Measurements from ENCODE around the gene FAM241B.
A peak's percentile ranks its signal among the peaks of the same experiment; 100 is the strongest.

Gene FAM241B

DNA sequence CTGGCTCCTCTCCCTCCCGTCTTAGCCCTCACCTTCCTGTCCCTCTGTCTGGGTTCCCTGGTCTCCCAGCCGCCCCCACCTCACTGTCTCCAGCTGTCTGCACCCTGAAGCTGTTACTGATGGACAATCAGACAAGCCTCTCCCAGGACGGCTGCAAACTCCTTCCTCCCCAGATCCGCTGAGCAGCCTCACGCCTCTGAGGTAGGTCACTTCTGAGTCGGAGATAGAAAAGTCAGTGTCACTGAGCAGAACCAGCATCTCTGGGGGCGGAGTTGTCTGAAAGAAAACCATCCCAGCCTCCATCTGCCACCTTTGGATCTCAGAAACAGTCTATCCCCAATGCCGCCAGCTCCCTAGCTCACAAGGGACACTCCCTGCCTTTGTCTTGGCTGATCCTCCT is 27.4 kb downstream of the FAM241B start:
- DNase-seq = no peak
- H3K36me3 Mint-ChIP-seq (ENCODE audit: insufficient read depth) = peaks cover 4% of the 10 kb centered on the region
- peaks cover 0 to 2% of the 10 kb centered on the region in 2 donors for H3K4me1 Mint-ChIP-seq (ENCODE audit: low read depth in 2 of 2)
- peak overlapping the region in 1 of 2 donors; percentile 23 for H3K4me3 Mint-ChIP-seq
- no peak for ATAC-seq (replicated peaks)
- peaks cover 40 to 81% of the 10 kb centered on the region in 2 donors for H3K27me3 Mint-ChIP-seq
- H3K27ac Mint-ChIP-seq = no peak overlapping the region
- no peaks in the 10 kb centered on the region for H3K9me3 Mint-ChIP-seq

DNA sequence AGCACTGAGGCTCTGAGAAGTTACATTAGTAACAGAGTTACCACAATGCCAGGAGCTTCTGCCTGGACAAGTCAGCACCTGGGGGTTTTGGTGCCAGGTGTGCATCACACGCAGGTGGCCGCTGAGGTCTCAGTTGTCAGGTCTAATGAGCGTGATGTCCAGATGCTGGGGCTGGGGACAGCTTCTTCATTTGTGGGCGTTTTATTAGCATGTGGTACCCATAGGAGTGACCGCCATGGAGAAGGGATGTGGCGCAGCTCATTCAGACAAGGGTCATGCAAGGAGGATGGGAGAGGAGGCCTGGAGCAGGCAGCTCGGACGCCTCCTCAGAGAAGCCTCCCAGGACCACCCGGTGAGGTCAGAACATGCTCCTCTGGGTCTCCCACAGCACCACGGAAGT is 27.8 kb downstream of the FAM241B start:
- Mint-ChIP-seq H3K36me3 (ENCODE audit: insufficient read depth) (peaks cover 4% of the 10 kb centered on the region), H3K27me3 (peaks cover 40 to 81% of the 10 kb centered on the region in 2 donors), H3K4me3 (no peak overlapping the region), H3K4me1 (ENCODE audit: low read depth in 2 of 2) (peaks cover 0 to 2% of the 10 kb centered on the region in 2 donors), H3K27ac (no peak overlapping the region), H3K9me3 (no peaks in the 10 kb centered on the region)
- DNase-seq (no peak), ATAC-seq (replicated peaks) (no peak)

DNA sequence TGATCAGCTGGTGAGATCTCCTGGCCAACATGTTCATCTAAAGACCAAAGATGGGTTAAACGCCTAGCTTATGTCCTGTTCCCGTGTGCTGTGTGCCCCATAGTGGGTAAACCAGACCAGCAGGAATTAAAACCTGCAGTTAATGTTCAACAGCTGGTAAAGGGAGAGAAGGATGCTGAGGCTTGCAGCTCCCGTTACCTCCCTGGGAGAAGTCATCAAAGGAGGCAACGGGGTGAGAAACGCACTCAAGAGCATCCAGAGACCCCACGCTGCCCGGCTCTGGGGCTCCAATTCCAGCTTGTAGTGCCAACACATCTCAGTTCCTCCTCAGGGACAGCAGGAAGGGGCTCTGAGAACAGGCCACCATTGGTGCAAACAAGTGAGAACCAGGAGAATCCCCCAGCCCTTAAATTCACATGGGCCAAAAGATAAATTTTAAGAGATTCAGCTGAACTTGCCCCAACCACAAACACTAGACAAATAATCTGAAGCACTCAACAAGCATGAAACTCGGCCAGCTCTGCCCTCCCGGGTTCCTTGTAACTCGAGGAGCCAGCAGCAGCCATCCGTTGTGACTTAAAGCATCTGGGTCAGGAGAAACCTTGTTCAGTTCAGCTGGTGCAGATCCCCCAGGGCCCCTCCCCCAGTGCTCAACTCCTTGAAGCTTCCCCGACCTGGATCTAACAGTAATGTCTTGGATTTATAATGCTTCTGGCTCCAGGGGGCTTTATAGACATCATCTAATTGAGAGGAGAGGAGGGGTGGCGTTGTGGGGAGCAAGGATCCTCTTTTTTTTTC is 29.4 kb downstream of the FAM241B start:
- Mint-ChIP-seq H3K9me3 (no peaks in the 10 kb centered on the region), H3K27ac (no peak overlapping the region), H3K27me3 (peaks cover 40 to 73% of the 10 kb centered on the region in 2 donors), H3K36me3 (ENCODE audit: insufficient read depth) (peaks cover 4% of the 10 kb centered on the region), H3K4me1 (ENCODE audit: low read depth in 2 of 2) (peaks cover 0 to 2% of the 10 kb centered on the region in 2 donors), H3K4me3 (no peak overlapping the region)
- no peak for ATAC-seq (replicated peaks)
- DNase-seq = no peak

GRCh38 chr10:69660296-69660695 is 30.2 kb downstream of the FAM241B start:
- peaks cover 0 to 2% of the 10 kb centered on the region in 2 donors for H3K4me1 Mint-ChIP-seq (ENCODE audit: low read depth in 2 of 2)
- H3K4me3 Mint-ChIP-seq = no peak overlapping the region
- ATAC-seq (replicated peaks) (no peak), DNase-seq (no peak)
- no peaks in the 10 kb centered on the region for H3K9me3 Mint-ChIP-seq
- H3K27ac Mint-ChIP-seq = no peak overlapping the region
- H3K36me3 Mint-ChIP-seq (ENCODE audit: insufficient read depth) = peaks cover 4% of the 10 kb centered on the region
- peaks cover 42 to 72% of the 10 kb centered on the region in 2 donors for H3K27me3 Mint-ChIP-seq

DNA sequence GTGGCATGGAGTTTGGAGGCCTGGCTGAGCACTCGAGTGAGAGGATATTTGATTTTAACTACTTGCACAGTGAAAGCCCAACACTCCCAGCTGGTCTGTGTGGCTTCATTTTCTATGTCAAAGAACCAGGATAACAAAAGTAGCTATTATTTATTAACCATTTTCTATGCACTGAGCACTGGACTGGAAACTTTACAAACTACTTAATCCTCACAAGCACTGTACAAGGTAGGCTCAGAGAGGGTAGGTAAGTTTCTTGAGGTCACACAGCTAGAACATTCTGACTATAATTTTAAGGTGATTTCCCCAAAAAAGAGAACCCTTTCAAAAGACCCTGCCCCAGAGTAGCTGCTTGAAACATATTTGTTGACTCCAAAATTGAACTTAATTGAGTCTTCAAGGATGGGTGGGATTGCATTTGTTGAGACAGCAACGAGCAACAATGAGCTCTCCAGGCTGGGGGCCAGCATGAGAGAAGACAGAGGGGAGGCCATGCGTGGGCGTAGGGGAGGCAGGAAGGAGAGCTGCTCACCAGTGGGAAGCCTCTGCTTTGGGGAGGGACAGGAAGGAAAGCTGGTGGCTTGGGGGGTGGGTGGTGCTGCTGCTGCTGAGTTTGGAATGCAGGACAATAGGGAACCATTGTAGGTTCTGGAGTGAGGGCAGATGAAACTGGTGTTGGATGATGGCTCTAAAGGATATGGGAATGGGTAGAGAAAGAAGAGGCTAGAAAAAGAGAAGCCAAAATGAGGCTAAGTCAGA is 31.5 kb downstream of the FAM241B start:
- Mint-ChIP-seq H3K4me3 (no peak overlapping the region), H3K4me1 (ENCODE audit: low read depth in 2 of 2) (peaks cover 0 to 2% of the 10 kb centered on the region in 2 donors), H3K36me3 (ENCODE audit: insufficient read depth) (peaks cover 4% of the 10 kb centered on the region), H3K27ac (no peak overlapping the region), H3K9me3 (no peaks in the 10 kb centered on the region), H3K27me3 (peaks cover 49 to 76% of the 10 kb centered on the region in 2 donors)
- ATAC-seq (replicated peaks) (no peak), DNase-seq (no peak)

- DNase-seq = no peak
- H3K27me3 Mint-ChIP-seq = peaks cover 52 to 79% of the 10 kb centered on the region in 2 donors
- H3K36me3 Mint-ChIP-seq (ENCODE audit: insufficient read depth) = peaks cover 4% of the 10 kb centered on the region
- H3K27ac Mint-ChIP-seq = no peak overlapping the region
- H3K4me3 Mint-ChIP-seq = no peak overlapping the region
- no peaks in the 10 kb centered on the region for H3K9me3 Mint-ChIP-seq
- no peak for ATAC-seq (replicated peaks)
- peaks cover 0 to 2% of the 10 kb centered on the region in 2 donors for H3K4me1 Mint-ChIP-seq (ENCODE audit: low read depth in 2 of 2)
These were observed 32.3 kb downstream of the FAM241B start for GRCh38 chr10:69662173-69662877.

DNA sequence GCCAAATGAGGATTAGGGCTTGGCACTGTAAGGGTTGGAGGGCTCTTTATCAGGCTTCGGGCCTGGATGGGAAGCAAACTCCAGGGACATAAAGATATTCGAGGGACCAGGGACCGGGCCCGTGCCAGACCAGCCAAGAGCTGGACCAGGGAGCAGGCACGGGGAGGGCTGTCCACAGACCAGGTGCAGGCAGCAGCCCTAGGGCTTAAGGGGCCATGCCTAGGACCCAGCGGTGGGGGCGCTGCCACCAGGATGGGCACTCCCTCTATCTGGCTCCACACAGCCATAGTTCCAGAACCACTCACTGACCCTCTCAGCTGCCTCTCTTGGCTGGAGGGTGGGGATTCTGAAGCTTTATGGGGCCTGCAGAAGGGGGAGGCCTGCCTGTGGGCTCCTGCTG is 32.9 kb downstream of the FAM241B start:
- ATAC-seq (replicated peaks) (no peak), DNase-seq (no peak)
- Mint-ChIP-seq H3K9me3 (no peaks in the 10 kb centered on the region), H3K36me3 (ENCODE audit: insufficient read depth) (no peaks in the 10 kb centered on the region), H3K4me1 (ENCODE audit: low read depth in 2 of 2) (peaks cover 0 to 2% of the 10 kb centered on the region in 2 donors), H3K27me3 (peaks cover 52 to 79% of the 10 kb centered on the region in 2 donors), H3K4me3 (no peak overlapping the region), H3K27ac (no peak overlapping the region)

- Mint-ChIP-seq H3K4me3 (no peak overlapping the region), H3K4me1 (ENCODE audit: low read depth in 2 of 2) (peaks cover 0 to 2% of the 10 kb centered on the region in 2 donors), H3K27ac (no peak overlapping the region), H3K27me3 (peaks cover 52 to 79% of the 10 kb centered on the region in 2 donors), H3K9me3 (no peaks in the 10 kb centered on the region), H3K36me3 (ENCODE audit: insufficient read depth) (no peaks in the 10 kb centered on the region)
- DNase-seq = no peak
- ATAC-seq (replicated peaks) = no peak
These were observed 33.4 kb downstream of the FAM241B start for GRCh38 chr10:69663369-69663947.

DNA sequence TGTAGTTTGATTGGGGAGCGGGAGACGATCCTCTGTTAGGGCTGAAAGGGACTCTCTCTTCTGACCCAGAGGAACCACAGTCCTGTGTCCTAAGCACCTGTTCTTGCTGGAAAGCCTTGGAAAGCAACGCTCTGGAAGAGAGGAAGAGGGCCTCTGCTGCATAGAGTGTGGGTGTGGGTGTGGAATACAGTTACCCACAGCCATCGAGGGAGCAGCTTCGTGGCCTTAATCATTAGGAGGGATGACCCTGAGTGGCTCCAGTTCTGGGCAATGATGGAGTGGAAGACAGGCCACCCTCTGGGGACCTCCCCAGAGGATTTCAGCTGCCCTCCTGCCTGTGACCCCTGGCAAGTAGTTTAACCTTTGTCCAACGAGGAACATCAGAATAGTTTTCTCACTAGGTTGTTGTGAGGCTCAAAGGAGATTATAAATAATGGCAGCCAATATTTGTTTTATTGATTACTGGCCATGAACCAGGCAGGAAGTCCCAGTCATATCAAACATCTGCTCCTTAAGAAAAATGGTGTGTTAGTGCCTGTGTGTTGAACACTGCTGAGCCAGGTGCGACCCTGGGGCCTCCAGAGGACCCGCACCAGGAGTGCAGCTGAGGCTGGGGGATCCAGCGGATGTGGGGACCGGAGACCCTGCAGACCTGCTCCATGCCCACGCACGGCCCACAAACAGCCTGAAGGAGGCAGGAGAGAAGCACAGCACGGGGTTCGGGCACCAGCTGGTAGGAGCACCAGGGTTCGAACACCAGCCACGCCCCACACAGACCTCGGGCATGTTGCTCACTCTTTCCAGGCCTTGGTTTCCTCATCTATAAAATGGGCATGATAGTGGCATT is 35.6 kb downstream of the FAM241B start:
- DNase-seq (no peak), ATAC-seq (replicated peaks) (no peak)
- no peaks in the 10 kb centered on the region for H3K9me3 Mint-ChIP-seq
- H3K27me3 Mint-ChIP-seq = peaks cover 61 to 79% of the 10 kb centered on the region in 2 donors
- H3K4me3 Mint-ChIP-seq = no peak overlapping the region
- H3K27ac Mint-ChIP-seq = no peak overlapping the region
- peaks cover 0 to 2% of the 10 kb centered on the region in 2 donors for H3K4me1 Mint-ChIP-seq (ENCODE audit: low read depth in 2 of 2)
- H3K36me3 Mint-ChIP-seq (ENCODE audit: insufficient read depth) = no peaks in the 10 kb centered on the region

GRCh38 chr10:69666756-69667155 is 36.7 kb downstream of the FAM241B start:
- Mint-ChIP-seq H3K27ac (no peak overlapping the region), H3K27me3 (peaks cover 62 to 70% of the 10 kb centered on the region in 2 donors), H3K36me3 (ENCODE audit: insufficient read depth) (no peaks in the 10 kb centered on the region), H3K4me3 (no peak overlapping the region), H3K9me3 (no peaks in the 10 kb centered on the region), H3K4me1 (ENCODE audit: low read depth in 2 of 2) (no peaks in the 10 kb centered on the region)
- DNase-seq (no peak), ATAC-seq (replicated peaks) (no peak)

- DNase-seq = no peak
- no peak overlapping the region for H3K4me3 Mint-ChIP-seq
- H3K27ac Mint-ChIP-seq = no peak overlapping the region
- no peaks in the 10 kb centered on the region for H3K4me1 Mint-ChIP-seq (ENCODE audit: low read depth in 2 of 2)
- H3K9me3 Mint-ChIP-seq = no peaks in the 10 kb centered on the region
- peaks cover 3% of the 10 kb centered on the region for H3K36me3 Mint-ChIP-seq (ENCODE audit: insufficient read depth)
- no peak for ATAC-seq (replicated peaks)
- H3K27me3 Mint-ChIP-seq = peaks cover 57 to 63% of the 10 kb centered on the region in 2 donors
These were observed 38.7 kb downstream of the FAM241B start for GRCh38 chr10:69668721-69669120.

GRCh38 chr10:69669409-69669808 is 39.4 kb downstream of the FAM241B start:
- H3K36me3 Mint-ChIP-seq (ENCODE audit: insufficient read depth) = peaks cover 3% of the 10 kb centered on the region
- peaks cover 57 to 63% of the 10 kb centered on the region in 2 donors for H3K27me3 Mint-ChIP-seq
- no peak overlapping the region for H3K4me3 Mint-ChIP-seq
- H3K4me1 Mint-ChIP-seq (ENCODE audit: low read depth in 2 of 2) = no peaks in the 10 kb centered on the region
- no peaks in the 10 kb centered on the region for H3K9me3 Mint-ChIP-seq
- ATAC-seq (replicated peaks) = no peak
- no peak overlapping the region for H3K27ac Mint-ChIP-seq
- no peak for DNase-seq

All from effector memory CD8-positive, alpha-beta T cell (primary cell).